Neural cell (in vitro differentiated cells): ENCODE data around the gene ADSS1. TPM values are rescaled to one million over a fixed set of nuclear protein-coding genes. Genes with fewer than 3 reads are reported as not detected.

ENCODE experiments used
- H2AFZ ChIP-seq: fragments of 200-600, 300-800 bp; sonication (generic), shearing (Covaris generic); 2 replicates; pipeline ENCODE4 v1.6.0; 2014; ENCODE audit warnings: low read depth, mild to moderate bottlenecking, antibody characterized with exemption, low read length, moderate library complexity
- H3F3A ChIP-seq: fragments of 200-600 bp; shearing (Covaris generic); 2 replicates; pipeline ENCODE4 v1.6.1; 2016; ENCODE audit warnings: mild to moderate bottlenecking, moderate library complexity, mixed read lengths, antibody characterized with exemption, low read length; ENCODE audit not compliant: insufficient read depth, poor library complexity, severe bottlenecking
- H3K27ac ChIP-seq: fragments of 200-600, 300-800 bp; sonication (generic), shearing (Covaris generic); 2 replicates; pipeline ENCODE4 v1.5.1; 2014; ENCODE audit warnings: mild to moderate bottlenecking, low read length, moderate library complexity
- H3K27me3 ChIP-seq: fragments of 300-800, 200-600 bp; sonication (generic), shearing (Covaris generic); 2 replicates; pipeline ENCODE4 v1.6.0; 2014; ENCODE audit warnings: mild to moderate bottlenecking, low read depth, low read length, moderate library complexity; ENCODE audit not compliant: insufficient read depth
- H3K36me3 ChIP-seq: fragments of 300-800, 200-600 bp; sonication (generic), shearing (Covaris generic); 2 replicates; pipeline ENCODE4 v1.5.1; 2014; ENCODE audit warnings: mild to moderate bottlenecking, antibody characterized with exemption, low read length, moderate library complexity; ENCODE audit not compliant: insufficient read depth
- H3K4me2 ChIP-seq: fragments of 300-800, 200-600 bp; sonication (generic), shearing (Covaris generic); 2 replicates; pipeline ENCODE4 v1.6.0; 2014; ENCODE audit warnings: mild to moderate bottlenecking, low read length
- H3K4me3 ChIP-seq: fragments of 300-800, 200-600 bp; sonication (generic), shearing (Covaris generic); 2 replicates; pipeline ENCODE4 v1.5.1; 2014; ENCODE audit warnings: mild to moderate bottlenecking, low read length, moderate library complexity
- H3K79me2 ChIP-seq: fragments of 200-600 bp; shearing (Covaris generic); replicated peaks from 2 replicates; pipeline ENCODE4 v1.6.0; 2014; ENCODE audit warnings: mild to moderate bottlenecking, low read length, moderate library complexity; ENCODE audit not compliant: insufficient read depth
- H3K9ac ChIP-seq: fragments of 300-800, 200-600 bp; sonication (generic), shearing (Covaris generic); 2 replicates; pipeline ENCODE4 v1.6.1; 2016; ENCODE audit warnings: mild to moderate bottlenecking, low read length, mixed read lengths
- H3K9me2 ChIP-seq: fragments of 200-600 bp; shearing (Covaris generic); 2 replicates; pipeline ENCODE4 v1.6.1; 2016; ENCODE audit warnings: mild to moderate bottlenecking, low read length, mixed read lengths; ENCODE audit not compliant: insufficient read depth
- H3K9me3 ChIP-seq: fragments of 200-600, 300-800 bp; sonication (generic), shearing (Covaris generic); 2 replicates; pipeline ENCODE4 v1.6.1; 2016; ENCODE audit warnings: mild to moderate bottlenecking, mixed run types, low read length, moderate library complexity, mixed read lengths
- H4K20me1 ChIP-seq: fragments of 200-600 bp; shearing (Covaris generic); 2 replicates; pipeline ENCODE4 v1.6.1; 2016; ENCODE audit warnings: mild to moderate bottlenecking, mixed run types; ENCODE audit not compliant: insufficient read depth
- CTCF ChIP-seq: fragments of 450-650 bp; IDR thresholded peaks from 2 replicates; pipeline ENCODE4 v1.5.1; 2014; ENCODE audit warnings: antibody characterized with exemption, mild to moderate bottlenecking, moderate library complexity; ENCODE audit not compliant: poor library complexity, severe bottlenecking
- EP300 ChIP-seq: fragments of 450-650 bp; conservative IDR thresholded peaks from 2 replicates; pipeline ENCODE4 v1.6.1; 2014; ENCODE audit warnings: antibody characterized with exemption, mild to moderate bottlenecking, moderate library complexity; ENCODE audit not compliant: poor library complexity, severe bottlenecking
- EZH2 ChIP-seq: fragments of 200-600, 300-800 bp; shearing (Covaris generic), sonication (generic); IDR thresholded peaks from 2 replicates; pipeline ENCODE4 v1.6.1; 2014; ENCODE audit warnings: antibody characterized with exemption, low read length, borderline replicate concordance, mild to moderate bottlenecking; ENCODE audit not compliant: insufficient read depth, poor library complexity, severe bottlenecking
- MXI1 ChIP-seq: fragments of 450-650 bp; conservative IDR thresholded peaks from 2 replicates; pipeline ENCODE4 v1.6.1; 2014; ENCODE audit warnings: antibody characterized with exemption, mild to moderate bottlenecking; ENCODE audit not compliant: poor library complexity, severe bottlenecking
- POLR2AphosphoS5 ChIP-seq: IDR thresholded peaks from 2 replicates; pipeline ENCODE4 v1.6.1; 2012
- RAD21 ChIP-seq: fragments of 450-650 bp; conservative IDR thresholded peaks from 2 replicates; pipeline ENCODE4 v1.6.1; 2014; ENCODE audit warnings: antibody characterized with exemption, mild to moderate bottlenecking, moderate library complexity
- REST ChIP-seq: IDR thresholded peaks from 2 replicates; pipeline ENCODE4 v1.6.1; 2012; ENCODE audit warnings: borderline replicate concordance
- SMC3 ChIP-seq: fragments of 450-650 bp; conservative IDR thresholded peaks from 2 replicates; pipeline ENCODE4 v1.6.1; 2014; ENCODE audit warnings: antibody characterized with exemption, mild to moderate bottlenecking, moderate library complexity; ENCODE audit not compliant: poor library complexity
- TAF1 ChIP-seq: IDR thresholded peaks from 2 replicates; pipeline ENCODE4 v1.6.1; 2012; ENCODE audit warnings: low read depth
- polyA plus RNA-seq: library from polyadenylated mRNA; depleted of rRNA; stranded (reverse); fragments of >200 nt; gene quantifications from 2 replicates; pipeline ENCODE4 v1.2.3, GENCODE V29; 2014
- small RNA-seq, 3 experiments: library from RNA; depleted of rRNA; stranded (forward); fragments of <200 nt; gene quantifications; one replicate each; pipeline ENCODE3, GENCODE V24; 2012

The ADSS1 gene
- polyA plus RNA-seq, 1 donor from 2014 or later = 4.3 TPM

GRCh38 chr14:104796687-104797081 is 72.7 kb downstream of the ADSS1 start:
- TF ChIP-seq CTCF (no peak), POLR2AphosphoS5 (no peak), EZH2 (no peak), MXI1 (no peak), EP300 (no peak), REST (no peak), SMC3 (no peak), RAD21 (no peak), TAF1 (no peak)
- Histone ChIP-seq H3K9me3 (no peaks in the 10 kb centered on the region), H3K9me2 (no peaks in the 10 kb centered on the region), H3F3A (no peaks in the 10 kb centered on the region), H2AFZ (no peak overlapping the region), H3K36me3 (no peaks in the 10 kb centered on the region), H3K79me2 (peaks cover 23% of the 10 kb centered on the region), H3K27ac (no peak overlapping the region), H4K20me1 (no peaks in the 10 kb centered on the region), H3K9ac (no peak overlapping the region), H3K4me3 (no peak overlapping the region), H3K27me3 (peaks cover 41% of the 10 kb centered on the region), H3K4me2 (no peak overlapping the region)

Small RNA genes within 50 kb of the gene (small RNA-seq; reads per million reads assigned to genes)
- gene MIR4710 = 0 reads per million in 3 experiments

Other genes starting within 250 kb of the ADSS1 start
- gene C14orf180, start 144.5 kb upstream of the ADSS1 start, polyA plus RNA-seq = not detected in 2 replicates
- 20.3 and 27.5 TPM in 2 replicates for gene TMEM179, start 119.5 kb upstream of the ADSS1 start, polyA plus RNA-seq
- gene INF2, start 34.6 kb upstream of the ADSS1 start, polyA plus RNA-seq = 0.02 and 0.08 TPM in 2 replicates
- gene SIVA1, start 28.9 kb downstream of the ADSS1 start, polyA plus RNA-seq = 171 and 180 TPM in 2 replicates
- gene AKT1, start 71.5 kb downstream of the ADSS1 start, polyA plus RNA-seq = 159 and 164 TPM in 2 replicates
- gene ZBTB42, start 76.9 kb downstream of the ADSS1 start, polyA plus RNA-seq = not detected in 2 replicates
- 11.6 and 13.2 TPM in 2 replicates for gene CEP170B, start 141.0 kb downstream of the ADSS1 start, polyA plus RNA-seq
- gene PLD4, start 200.7 kb downstream of the ADSS1 start, polyA plus RNA-seq = not detected in 2 replicates